Heart right ventricle (tissue), 16 donors: Measurements from ENCODE around the gene TEAD1. TPM values are rescaled to one million over a fixed set of nuclear protein-coding genes. Genes with fewer than 3 reads are reported as not detected.

Experiments
- ATAC-seq, 8 donors: fragments of 200-7000 bp; cut with Tn5 transposase; one replicate each; pipeline ENCODE4 v1.9.1; 2020; ENCODE audit warnings: mild to moderate bottlenecking in 8 of 8, moderate library complexity in 8 of 8, moderate number of reproducible peaks in 1 of 8
- DNase-seq, 2 donors: peaks; one replicate each; pipeline ENCODE4 v3.0.0-alpha.2; 2020
- H3K27ac ChIP-seq, 10 donors: fragments of 200-600 bp; sonication (generic) in 2 of 10; one replicate each; pipeline versions ENCODE4 v1.5.0 to v1.8.0; 2020 to 2022; ENCODE audit warnings: mild to moderate bottlenecking in 3 of 10
- H3K27me3 ChIP-seq, 7 donors: fragments of 200-600 bp; one replicate each; pipeline ENCODE4 v1.8.0; 2021 to 2022; ENCODE audit warnings: mild to moderate bottlenecking in 2 of 7
- H3K36me3 ChIP-seq, 9 donors: fragments of 200-600 bp; sonication (generic) in 1 of 9; one replicate each; pipeline versions ENCODE4 v1.5.0 to v1.8.0; 2020 to 2022; ENCODE audit warnings: mild to moderate bottlenecking in 2 of 9
- H3K4me1 ChIP-seq, 9 donors: fragments of 200-600 bp; sonication (generic) in 1 of 9; one replicate each; pipeline versions ENCODE4 v1.5.0 to v1.8.0; 2020 to 2022; ENCODE audit warnings: mild to moderate bottlenecking in 4 of 9
- H3K4me3 ChIP-seq, 10 donors: fragments of 200-600 bp; sonication (generic) in 2 of 10; one replicate each; pipeline versions ENCODE4 v1.5.0 to v1.8.0; 2020 to 2022; ENCODE audit warnings: mild to moderate bottlenecking in 7 of 10, moderate library complexity in 2 of 10
- H3K9me3 ChIP-seq, 11 donors: fragments of 200-600 bp in 10 of 11; sonication (generic) in 2 of 11; one replicate each; pipeline versions ENCODE4 v1.5.0 to v1.8.0; 2013 to 2022; ENCODE audit warnings: mild to moderate bottlenecking in 2 of 11, control low read depth in 1 of 11, moderate library complexity in 1 of 11
- CTCF ChIP-seq, 9 donors: fragments of 200-600 bp; sonication (generic) in 2 of 9; IDR thresholded peaks; one replicate each; pipeline versions ENCODE4 v1.5.0 to v1.8.0; 2021 to 2022; ENCODE audit warnings: antibody characterized with exemption in 9 of 9, mild to moderate bottlenecking in 5 of 9, moderate library complexity in 1 of 9
- WGBS, 2 donors: extraction: QIAGEN DNeasy Blood & Tissue Kit; methylation state at CpG; one replicate each; pipeline ENCODE4 v1.1.7; 2013; ENCODE audit warnings: inconsistent platforms in 1 of 2; 5-methylcytosine and 5-hydroxymethylcytosine counted together
- intact Hi-C, 10 donors: fragments of 100-400 bp; cut with DNase I; formaldehyde crosslinking; loops; one replicate each; pipeline versions ENCODE4 v1.11.1 to v1.14.2; 2022
- polyA plus RNA-seq, 2 donors: library from polyadenylated mRNA; stranded (reverse); fragments of 200-250 nt; gene quantifications; one replicate each; pipeline ENCODE4 v1.2.3, GENCODE V29; 2013
- total RNA-seq, 10 donors: library from RNA; stranded (reverse); fragmentation: NEBNext Ultra II Directional in 3 of 10; extraction: Animal tissue kit (Norgen Biotek cat#: 25700) in 3 of 10; gene quantifications; one replicate each; pipeline versions ENCODE4 v1.2.1 to v1.2.4, GENCODE V29; 2021 to 2023
- donor health status: Arrhythmogenic right ventricular cardiomyopathy.
- donor health status: ischemic (EF 13 %, LVEDD 7.1; RV severe dilation, severe dysfunction).
- donor health status: healthy with polysubstance abuse.
- donor health status: DM: no; HTN: yes; CAD: no.
- donor health status: DM: no; HTN: no; CAD: no.
- donor health status: ischemic (EF 25% LVEDD 6.9; RV normal size, moderate dysfunction).
- donor health status: ischemic (EF 25% LVEDD 5.7; RV mildly dilated, moderate dysfunction).
- donor health status: healthy.
- donor health status: DM: yes; HTN: yes; CAD: no.
- donor health status: Ischemic cardiomyopathy.
- donor health status: ischemic (EF 35%, LVEDD 5.7; RV mildly dilated, moderate dysfunction).
- donor health status: nonischemic (EF 11% LVEDD 7.7; RV severe dilation, severe dysfunction).
- donor health status: DM: yes; HTN: yes; CAD: no.
- donor health status: PGD.
- donor health status: ischemic (EF 29% LVEDD 5.4; RV normal size, mild dysfunction).
- donor health status: nonischemic (EF 23%, LVEDD 6.1; RV moderate dilation, normal function).

TEAD1 gene
- total and polyA plus RNA-seq, 12 donors, result 12.7 to 138 (median 116) TPM

GRCh38 chr11:12696911-12697581 is 22.8 kb downstream of the TEAD1 start:
- Histone ChIP-seq H3K9me3 (no peaks in the 10 kb centered on the region), H3K4me1 (peaks cover 31 to 81% (median 61%) of the 10 kb centered on the region in 9 donors), H3K36me3 (no peaks in the 10 kb centered on the region), H3K4me3 (no peak overlapping the region), H3K27me3 (peaks cover 0 to 49% (median 0%) of the 10 kb centered on the region in 7 donors), H3K27ac (no peak overlapping the region)
- TF ChIP-seq CTCF (IDR thresholded peaks at IDR 0.05), result no peak
- DNase-seq (no peak), ATAC-seq (no peak)
- intact Hi-C loops, result loop anchor here in 1 of 10 donors (10.0 kb wide), 1 partner anchor 48 kb away; no protein-coding TSS in a partner anchor
- WGBS, 2 donors, result 89 to 90% methylated on average over 5 of the region's 5 CpGs

GRCh38 chr11:12698048-12698447 is 23.8 kb downstream of the TEAD1 start:
- Histone ChIP-seq H3K27me3 (peaks cover 0 to 39% (median 0%) of the 10 kb centered on the region in 7 donors), H3K27ac (no peak overlapping the region), H3K4me3 (no peak overlapping the region), H3K4me1 (peaks cover 26 to 77% (median 56%) of the 10 kb centered on the region in 9 donors), H3K9me3 (no peaks in the 10 kb centered on the region), H3K36me3 (no peaks in the 10 kb centered on the region)
- ATAC-seq (no peak), DNase-seq (no peak)
- TF ChIP-seq CTCF (IDR thresholded peaks at IDR 0.05), result no peak
- WGBS, 2 donors, result 76 to 77% methylated on average over 5 of the region's 5 CpGs
- intact Hi-C loops, result loop anchor here in 1 of 10 donors (10.0 kb wide), 1 partner anchor 47 kb away; no protein-coding TSS in a partner anchor

- WGBS, 2 donors, result 54 to 60% methylated on average over 11 of the region's 11 CpGs
- Histone ChIP-seq H3K4me3 (no peak overlapping the region), H3K4me1 (peaks cover 7 to 66% (median 38%) of the 10 kb centered on the region in 9 donors), H3K9me3 (no peaks in the 10 kb centered on the region), H3K27ac (no peak overlapping the region), H3K36me3 (no peaks in the 10 kb centered on the region), H3K27me3 (peaks cover 0 to 11% (median 0%) of the 10 kb centered on the region in 7 donors)
- ATAC-seq (peak in 6 of 8 donors; percentile 28 to 58 (median 50)), DNase-seq (no peak)
- TF ChIP-seq CTCF (IDR thresholded peaks at IDR 0.05), result no peak
- intact Hi-C loops, result no loop called here
Observed at GRCh38 chr11:12701811-12702592, 27.8 kb downstream of the TEAD1 start.

GRCh38 chr11:12702999-12703453 is 28.8 kb downstream of the TEAD1 start:
- intact Hi-C loops, result no loop called here
- no peaks in the 10 kb centered on the region for H3K9me3 ChIP-seq

More at GRCh38 chr11:12702999-12703453, 28.8 kb downstream of the TEAD1 start:
- WGBS, 2 donors, result 73 to 77% methylated on average over 4 of the region's 4 CpGs
- no peak overlapping the region for H3K27ac ChIP-seq
- peaks cover 16 to 72% (median 44%) of the 10 kb centered on the region in 9 donors for H3K4me1 ChIP-seq
- H3K27me3 ChIP-seq, result peaks cover 0 to 10% (median 0%) of the 10 kb centered on the region in 7 donors
- DNase-seq, result no peak
- no peak for TF ChIP-seq CTCF (IDR thresholded peaks at IDR 0.05)
- no peak overlapping the region for H3K4me3 ChIP-seq
- peak in 1 of 8 donors; percentile 35 for ATAC-seq
- no peaks in the 10 kb centered on the region for H3K36me3 ChIP-seq
